HG03139 (cell line): ENCODE data around the gene MEGF9.

ENCODE experiments used
- ATAC-seq: cut with Tn5 transposase; IDR thresholded peaks from one replicate; pipeline ENCODE4 v1.9.1; 2021; ENCODE audit not compliant: unreplicated experiment

The MEGF9 gene

DNA sequence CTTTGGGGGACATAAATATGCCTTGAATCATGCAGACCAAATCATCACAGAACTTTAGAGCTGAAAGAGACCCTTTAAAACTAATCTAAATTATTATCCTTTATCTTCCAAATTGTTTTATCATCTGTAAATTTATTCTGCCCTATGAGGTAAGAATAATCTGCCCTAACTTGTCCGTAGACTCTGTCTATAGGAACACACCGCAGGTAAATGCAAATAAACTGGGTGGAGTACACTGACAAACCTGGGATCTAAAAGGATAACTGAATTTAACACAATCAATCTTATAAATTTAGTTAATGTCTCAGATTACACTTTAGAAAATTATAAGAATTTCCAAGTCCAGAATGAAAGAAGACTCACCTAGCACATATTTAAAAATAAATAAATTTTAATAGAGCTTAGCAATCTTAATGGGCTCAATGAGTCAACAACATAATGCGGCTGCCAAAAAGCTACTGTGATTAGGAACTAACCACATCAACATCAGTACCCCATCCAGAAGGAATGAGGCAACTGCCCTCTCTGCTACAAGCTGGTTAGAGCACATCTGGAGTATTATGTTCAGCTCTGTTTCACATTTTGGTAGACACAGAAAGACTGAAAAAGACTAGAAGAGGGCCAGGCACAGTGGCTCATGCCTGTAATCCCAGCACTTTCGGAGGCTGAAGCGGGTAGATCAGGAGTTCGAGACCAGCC lies 5.6 kb downstream of the MEGF9 start:
- no peak for ATAC-seq

- no peak for ATAC-seq
Observed at GRCh38 chr9:120707170-120707569, 7.1 kb downstream of the MEGF9 start.

DNA sequence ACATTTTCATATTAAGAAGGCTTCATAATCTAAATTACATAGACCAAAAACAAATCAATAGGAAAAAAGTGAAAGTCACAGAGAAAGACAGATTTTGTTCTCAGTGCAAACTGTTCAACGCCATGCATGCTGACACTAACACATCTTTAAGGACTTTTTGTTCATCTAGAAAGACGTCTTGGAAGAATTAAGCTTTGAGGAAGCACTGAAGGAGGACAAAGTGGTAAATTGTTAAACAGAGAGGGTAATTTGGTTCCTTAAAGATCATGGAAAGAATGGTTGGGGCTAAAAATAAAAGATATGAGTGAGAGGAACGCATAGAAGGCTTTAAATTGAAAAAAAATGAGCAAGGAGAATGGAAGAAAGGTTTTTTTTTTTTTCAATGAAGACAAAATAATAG lies 9.1 kb downstream of the MEGF9 start:
- no peak for ATAC-seq

- no peak for ATAC-seq
Observed at GRCh38 chr9:120702075-120702474, 12.2 kb downstream of the MEGF9 start.

DNA sequence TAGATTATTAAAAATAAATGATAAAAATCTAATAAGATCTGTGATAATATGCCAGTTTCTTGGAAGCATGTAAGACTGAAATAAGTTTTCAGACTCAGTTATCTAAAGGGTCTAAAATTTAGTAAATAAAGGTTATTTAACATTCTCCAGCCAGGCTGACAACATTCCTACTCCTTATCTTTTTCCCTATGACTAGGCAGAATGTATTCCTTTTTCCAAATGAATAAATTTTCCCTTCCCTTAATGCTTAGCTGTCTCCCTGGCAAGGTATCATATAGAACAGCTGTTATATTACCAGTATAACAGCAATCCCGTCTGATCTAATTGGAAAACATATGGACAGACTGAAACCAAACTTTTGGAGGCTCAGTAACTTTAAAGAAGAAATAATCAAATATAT lies 13.0 kb downstream of the MEGF9 start:
- no peak for ATAC-seq

DNA sequence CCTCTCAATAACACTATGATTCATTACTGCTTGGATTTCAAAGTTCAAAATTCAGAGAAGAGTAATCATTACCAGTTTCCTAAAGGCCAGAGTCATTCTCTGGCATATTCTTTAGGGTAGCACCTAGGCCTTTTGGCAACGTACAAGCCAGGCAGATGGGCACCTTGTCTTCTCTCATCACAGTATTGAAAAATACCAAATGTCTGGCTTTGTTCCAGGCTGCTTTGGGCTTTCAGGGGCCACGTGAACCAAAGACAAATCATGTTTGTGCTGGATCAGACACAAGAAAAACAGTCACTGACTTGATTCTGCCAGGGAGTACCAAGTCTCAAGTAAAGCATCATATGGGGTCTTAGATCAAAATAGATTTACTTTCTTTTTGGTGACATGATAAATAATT lies 15.5 kb downstream of the MEGF9 start:
- ATAC-seq = no peak

- ATAC-seq = no peak
Observed at GRCh38 chr9:120697448-120697847, 16.8 kb downstream of the MEGF9 start.

GRCh38 chr9:120696551-120697230 lies 17.6 kb downstream of the MEGF9 start:
- ATAC-seq = no peak

DNA sequence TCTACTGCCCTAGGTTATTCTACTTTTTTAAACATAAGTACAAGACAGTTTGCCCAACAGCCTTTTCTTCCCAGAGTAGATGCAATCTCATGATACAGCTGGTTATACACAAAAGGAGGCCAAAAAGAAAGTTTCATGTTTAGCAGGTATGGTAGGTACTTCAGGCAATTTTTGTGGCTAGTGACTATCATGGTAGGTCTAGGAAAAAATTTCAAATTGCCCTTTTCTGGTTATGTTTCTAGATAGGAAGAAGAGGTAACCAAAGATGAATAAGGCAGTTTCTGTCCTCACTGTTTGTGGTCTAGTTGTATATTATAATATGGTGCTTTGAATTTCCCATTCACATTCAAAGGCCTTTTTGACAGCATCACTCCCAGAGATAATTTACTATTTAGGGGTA lies 19.7 kb downstream of the MEGF9 start:
- ATAC-seq = no peak

DNA sequence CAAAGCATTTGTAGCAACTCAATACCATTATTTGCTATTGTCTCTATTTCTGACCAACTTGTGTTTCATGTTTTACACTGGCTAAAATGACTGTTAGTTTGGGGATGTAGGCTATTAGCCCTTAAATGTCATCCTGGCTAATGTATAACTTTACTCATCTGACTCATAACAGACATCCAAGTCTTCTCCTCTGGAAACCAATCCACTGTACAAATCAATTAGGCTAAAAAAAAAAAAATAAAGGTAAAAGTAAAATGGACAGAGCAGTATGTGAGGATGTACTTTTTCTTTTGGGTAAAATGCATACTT lies 20.6 kb downstream of the MEGF9 start:
- ATAC-seq = peak; percentile 52

- peak; percentile 57 for ATAC-seq
Observed at GRCh38 chr9:120692901-120693699, 21.2 kb downstream of the MEGF9 start.

GRCh38 chr9:120690372-120690771 lies 23.9 kb downstream of the MEGF9 start:
- ATAC-seq = no peak

DNA sequence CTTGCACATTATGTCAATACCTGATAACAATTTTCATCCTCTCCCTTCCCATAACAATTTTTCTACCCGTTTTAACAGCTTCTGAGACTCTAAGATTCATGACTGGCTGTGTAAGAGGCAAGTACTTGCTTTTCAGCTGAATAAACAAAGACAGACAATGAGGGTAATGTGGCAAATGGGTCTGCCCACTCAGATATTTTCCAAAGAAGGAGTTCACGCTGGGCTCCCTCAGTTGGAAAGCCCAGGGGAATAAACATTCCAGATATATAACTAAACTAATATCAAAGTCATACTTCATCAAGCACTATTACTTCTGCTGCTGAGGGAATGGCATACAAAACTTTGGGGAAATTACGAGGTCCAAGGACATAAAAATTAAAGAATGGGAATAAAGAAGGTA lies 24.4 kb downstream of the MEGF9 start:
- ATAC-seq = no peak

DNA sequence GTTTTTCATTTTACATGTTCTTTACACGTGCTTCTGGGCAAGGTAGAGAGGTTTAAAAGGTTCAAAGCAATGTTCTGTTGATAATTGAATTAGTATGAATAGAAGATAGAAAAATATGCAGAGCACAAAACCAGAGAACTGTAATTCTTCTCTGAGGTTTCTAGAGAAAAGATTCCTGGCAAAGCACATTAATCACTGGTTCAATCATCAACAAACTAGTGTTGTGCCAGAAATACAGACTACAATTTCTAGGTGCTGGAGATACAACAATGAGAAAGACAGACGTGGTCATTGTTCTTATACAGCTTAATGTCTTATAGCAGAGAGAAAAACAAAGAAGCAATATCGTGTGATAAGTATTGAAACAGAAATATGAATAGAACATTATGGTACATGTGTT lies 25.5 kb downstream of the MEGF9 start:
- no peak for ATAC-seq

GRCh38 chr9:120683150-120683549 lies 31.1 kb downstream of the MEGF9 start:
- ATAC-seq = no peak

DNA sequence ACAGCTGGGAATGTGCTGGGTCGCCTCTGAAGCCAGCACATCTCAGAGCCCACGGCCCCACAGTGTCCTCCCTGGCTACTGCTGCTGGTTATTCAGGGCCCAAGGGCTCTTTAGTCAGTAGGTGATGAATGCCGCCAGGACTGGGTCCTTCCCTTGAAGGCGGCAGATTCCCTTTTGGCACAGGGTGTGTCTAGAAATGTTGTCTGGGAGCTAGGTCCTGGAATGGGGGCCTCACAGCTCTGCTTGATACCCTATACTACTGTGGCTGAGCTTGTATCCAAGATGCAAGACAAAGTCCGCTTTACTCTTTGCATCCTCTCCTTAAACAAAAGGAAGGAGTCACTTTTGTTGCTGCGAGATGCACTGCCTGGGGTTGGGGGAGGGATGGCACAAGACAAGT lies 33.1 kb downstream of the MEGF9 start:
- no peak for ATAC-seq

GRCh38 chr9:120680579-120680978 lies 33.7 kb downstream of the MEGF9 start:
- no peak for ATAC-seq

GRCh38 chr9:120680161-120680560 lies 34.1 kb downstream of the MEGF9 start:
- ATAC-seq = no peak

DNA sequence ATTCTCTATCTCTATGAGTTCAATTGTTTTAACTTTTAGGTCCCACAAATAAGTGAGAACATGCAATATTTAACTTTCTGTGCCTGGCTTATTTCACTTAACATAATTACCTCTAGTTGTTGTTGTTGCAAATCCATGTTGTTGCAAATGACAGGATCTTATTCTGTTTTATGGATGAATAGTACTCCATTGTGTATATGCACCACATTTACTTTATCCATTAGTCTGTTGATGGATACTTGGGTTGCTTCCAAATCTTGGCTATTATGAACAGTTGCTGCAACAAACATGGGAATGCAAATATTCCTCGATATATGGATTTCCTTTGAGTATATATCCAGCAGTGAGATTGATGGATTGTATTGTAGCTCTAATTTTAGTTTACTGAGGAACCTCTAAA lies 36.3 kb downstream of the MEGF9 start:
- no peak for ATAC-seq

GRCh38 chr9:120676767-120677402 lies 37.4 kb downstream of the MEGF9 start:
- no peak for ATAC-seq

DNA sequence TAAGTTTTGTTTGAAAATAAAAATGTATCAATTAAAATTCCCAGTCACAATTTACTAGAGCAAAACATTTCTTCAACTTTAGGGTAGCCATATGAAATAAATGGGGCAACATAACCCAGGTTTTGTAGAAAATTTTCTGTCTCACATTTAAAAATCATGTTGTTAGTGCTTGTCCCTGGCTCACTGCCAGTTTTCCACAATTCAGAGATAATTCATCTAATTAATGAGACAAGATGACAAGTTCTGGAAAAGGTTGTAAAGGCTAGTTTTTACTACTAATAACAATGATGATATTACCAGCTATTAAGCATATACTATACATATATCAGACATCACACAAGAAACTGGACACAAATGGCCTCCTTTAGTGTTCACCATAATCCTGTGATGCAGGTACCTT lies 45.9 kb downstream of the MEGF9 start:
- ATAC-seq = no peak

GRCh38 chr9:120663950-120664349 lies 50.3 kb downstream of the MEGF9 start:
- ATAC-seq = no peak
